CD14-positive monocyte (primary cell): Measurements from ENCODE around the gene TXLNA. TPM values are rescaled to one million over a fixed set of nuclear protein-coding genes. Genes with fewer than 3 reads are reported as not detected.

Source experiments
- DNase-seq, 3 donors: peaks; one replicate each; pipeline ENCODE4 v3.0.0-alpha.2; 2011 to 2022
- H2AFZ ChIP-seq: 2 replicates; pipeline ENCODE4 v1.6.0; 2012; ENCODE audit warnings: mild to moderate bottlenecking, low read depth, low read length, inconsistent platforms; ENCODE audit not compliant: insufficient read depth, poor library complexity, severe bottlenecking
- H3K27ac ChIP-seq, 2 donors: 1 replicate in 1 of 2; 2 replicates in 1 of 2; pipeline ENCODE4 v1.5.1; 2012 to 2013; ENCODE audit warnings: low read length in 2 of 2, control low read depth in 1 of 2, inconsistent platforms in 1 of 2, low read depth in 1 of 2, mild to moderate bottlenecking in 1 of 2
- H3K27me3 ChIP-seq, 2 donors: one replicate each; pipeline versions ENCODE4 v1.6.0 to v1.6.1; 2011 to 2013; ENCODE audit warnings: low read length in 2 of 2; ENCODE audit not compliant: control insufficient read depth in 2 of 2, insufficient read depth in 2 of 2
- H3K36me3 ChIP-seq, 2 donors: replicated peaks in 1 of 2; 1 replicate in 1 of 2; 2 replicates in 1 of 2; pipeline versions ENCODE4 v1.5.1 to v1.6.1; 2012 to 2013; ENCODE audit warnings: low read length in 2 of 2, control low read depth in 1 of 2, inconsistent platforms in 1 of 2, mild to moderate bottlenecking in 1 of 2; ENCODE audit not compliant: insufficient read depth in 2 of 2, control insufficient read depth in 1 of 2
- H3K4me1 ChIP-seq, 2 donors: 1 replicate in 1 of 2; 2 replicates in 1 of 2; pipeline versions ENCODE4 v1.5.1 to v1.6.1; 2012 to 2013; ENCODE audit warnings: low read length in 2 of 2, control low read depth in 1 of 2, inconsistent platforms in 1 of 2, mild to moderate bottlenecking in 1 of 2, moderate library complexity in 1 of 2; ENCODE audit not compliant: insufficient read depth in 2 of 2, control insufficient read depth in 1 of 2
- H3K4me2 ChIP-seq: replicated peaks from 2 replicates; pipeline ENCODE3; 2012; ENCODE audit warnings: low read length, moderate library complexity, mild to moderate bottlenecking; ENCODE audit not compliant: poor library complexity, severe bottlenecking; ENCODE audit errors: extremely low read depth
- H3K4me3 ChIP-seq, 3 experiments: fragments of 200-600 bp in 1 of 3; sonication (generic) in 1 of 3; replicated peaks in 1 of 3; 1 replicate in 2 of 3; 2 replicates in 1 of 3; pipeline ENCODE4 v1.5.1; 2011 to 2013; ENCODE audit warnings: low read length in 3 of 3, mild to moderate bottlenecking in 3 of 3, control low read depth in 2 of 3, low read depth in 2 of 3, inconsistent platforms in 1 of 3, moderate library complexity in 1 of 3
- H3K79me2 ChIP-seq: 2 replicates; pipeline ENCODE4 v1.6.0; 2012; ENCODE audit warnings: mild to moderate bottlenecking, control low read depth, inconsistent platforms, low read length, moderate library complexity; ENCODE audit not compliant: insufficient read depth
- H3K9ac ChIP-seq: 2 replicates; pipeline ENCODE4 v1.6.0; 2017; ENCODE audit warnings: low read length, mild to moderate bottlenecking; ENCODE audit not compliant: insufficient read depth, poor library complexity, severe bottlenecking
- H3K9me3 ChIP-seq, 2 donors: replicated peaks in 1 of 2; 1 replicate in 1 of 2; 2 replicates in 1 of 2; pipeline versions ENCODE4 v1.5.1 to v1.6.1; 2012 to 2013; ENCODE audit warnings: low read length in 2 of 2, control low read depth in 1 of 2; ENCODE audit not compliant: control insufficient read depth in 1 of 2, insufficient read depth in 1 of 2
- H4K20me1 ChIP-seq: 2 replicates; pipeline ENCODE4 v1.6.0; 2012; ENCODE audit warnings: mild to moderate bottlenecking, low read length, control low read depth, moderate library complexity; ENCODE audit not compliant: insufficient read depth
- H3K27ac Mint-ChIP-seq, 7 donors: one replicate each; pipeline ENCODE4 v1.8.0; 2020; ENCODE audit warnings: mild to moderate bottlenecking in 7 of 7, mixed read lengths in 7 of 7, moderate library complexity in 6 of 7, inconsistent platforms in 2 of 7
- H3K27me3 Mint-ChIP-seq, 3 donors: one replicate each; pipeline ENCODE4 v1.8.0; 2021 to 2022; ENCODE audit warnings: low read depth in 3 of 3, mild to moderate bottlenecking in 3 of 3, mixed read lengths in 3 of 3, moderate library complexity in 3 of 3, inconsistent platforms in 1 of 3
- H3K36me3 Mint-ChIP-seq, 2 donors: one replicate each; pipeline ENCODE4 v1.8.0; 2020; ENCODE audit warnings: mixed read lengths in 2 of 2, inconsistent platforms in 1 of 2, mild to moderate bottlenecking in 1 of 2
- H3K4me1 Mint-ChIP-seq: one replicate; pipeline ENCODE4 v1.8.0; 2020; ENCODE audit warnings: mild to moderate bottlenecking, mixed read lengths
- H3K4me3 Mint-ChIP-seq, 2 donors: one replicate each; pipeline ENCODE4 v1.8.0; 2020; ENCODE audit warnings: mild to moderate bottlenecking in 2 of 2, mixed read lengths in 2 of 2, moderate library complexity in 1 of 2
- H3K9me3 Mint-ChIP-seq, 7 donors: one replicate each; pipeline ENCODE4 v1.8.0; 2020 to 2022; ENCODE audit warnings: mixed read lengths in 7 of 7, mild to moderate bottlenecking in 6 of 7, moderate library complexity in 6 of 7, inconsistent platforms in 2 of 7
- CTCF ChIP-seq: fragments of 200-600 bp; IDR thresholded peaks from one replicate; pipeline ENCODE4 v1.8.0; 2022; ENCODE audit warnings: antibody characterized with exemption, mild to moderate bottlenecking
- WGBS: methylation state at CpG from one replicate; pipeline ENCODE4 v1.1.5; 2013; ENCODE audit warnings: missing lambda C conversion rate; ENCODE audit not compliant: insufficient coverage; 5-methylcytosine and 5-hydroxymethylcytosine counted together
- intact Hi-C, 2 donors: fragments of 100-400 bp; cut with micrococcal nuclease; formaldehyde crosslinking; loops; one replicate each; pipeline versions ENCODE4 v1.15.0 to v1.15.1; 2023
- polyA plus RNA-seq, 3 donors: library from polyadenylated mRNA; depleted of rRNA in 1 of 3; unstranded in 2 of 3; stranded (reverse) in 1 of 3; fragments of 300-500 nt in 2 of 3; fragments of >200 nt in 1 of 3; fragmentation: Illumina TruSeq in 2 of 3; gene quantifications; 1 replicate in 2 of 3; 2 replicates in 1 of 3; pipeline ENCODE4 v1.2.3, GENCODE V29; 2012 to 2021

Gene TXLNA
- polyA plus RNA-seq, 3 donors, result 12.3 to 15.3 (median 14.4) TPM

DNA sequence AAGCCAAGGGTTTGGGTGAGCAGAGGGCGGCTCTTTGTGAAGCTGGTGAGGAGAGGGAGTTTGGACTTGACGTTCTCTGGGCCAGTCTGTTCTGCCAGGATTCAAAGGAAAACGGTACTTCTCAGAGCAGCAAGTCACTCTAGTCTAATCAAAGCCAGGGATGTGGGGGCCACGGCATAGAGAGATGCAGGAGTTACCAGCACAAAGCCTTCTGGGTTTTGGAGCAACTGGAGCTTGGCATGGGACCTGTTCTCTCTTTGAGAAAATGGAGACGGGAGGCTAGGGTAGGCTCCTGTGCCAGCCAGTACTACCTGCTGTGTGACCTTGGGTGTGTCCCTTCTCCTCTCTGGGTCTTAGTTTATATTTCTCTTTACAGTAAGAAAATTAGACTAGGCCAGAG, 2.1 kb downstream of the TXLNA start:
- H3K4me3 Mint-ChIP-seq, result no peak overlapping the region
- H3K4me3 ChIP-seq, result peak overlapping the region in 1 of 3 experiments; percentile 4
- peak overlapping the region; percentile 86 for H3K4me2 ChIP-seq
- peak overlapping the region in 5 of 7 donors; percentile 56 to 97 (median 80) for H3K27ac Mint-ChIP-seq
- peaks cover 35 to 45% of the 10 kb centered on the region in 2 donors for H3K36me3 ChIP-seq
- H3K4me1 Mint-ChIP-seq, result peaks cover 54% of the 10 kb centered on the region
- no peak overlapping the region for H2AFZ ChIP-seq
- H3K79me2 ChIP-seq, result peaks cover 56% of the 10 kb centered on the region
- DNase-seq, result no peak
- 100% methylated on average over 4 of the region's 5 CpGs for WGBS
- no peaks in the 10 kb centered on the region for H3K9me3 ChIP-seq
- H4K20me1 ChIP-seq, result peaks cover 38% of the 10 kb centered on the region
- peaks cover 28 to 55% of the 10 kb centered on the region in 2 donors for H3K36me3 Mint-ChIP-seq
- peak overlapping the region in 1 of 2 donors; percentile 55 for H3K27ac ChIP-seq
- H3K27me3 Mint-ChIP-seq, result peaks cover 0 to 2% (median 0%) of the 10 kb centered on the region in 3 donors
- H3K27me3 ChIP-seq, result no peaks in the 10 kb centered on the region
- intact Hi-C loops, result loop anchor here in 1 of 2 donors (10.0 kb wide), 1 partner anchor 113 kb away; the partner anchor contains the start of gene HDAC1
- H3K9ac ChIP-seq, result no peak overlapping the region
- no peak for TF ChIP-seq CTCF
- no peaks in the 10 kb centered on the region for H3K9me3 Mint-ChIP-seq
- peaks cover 35 to 41% of the 10 kb centered on the region in 2 donors for H3K4me1 ChIP-seq

DNA sequence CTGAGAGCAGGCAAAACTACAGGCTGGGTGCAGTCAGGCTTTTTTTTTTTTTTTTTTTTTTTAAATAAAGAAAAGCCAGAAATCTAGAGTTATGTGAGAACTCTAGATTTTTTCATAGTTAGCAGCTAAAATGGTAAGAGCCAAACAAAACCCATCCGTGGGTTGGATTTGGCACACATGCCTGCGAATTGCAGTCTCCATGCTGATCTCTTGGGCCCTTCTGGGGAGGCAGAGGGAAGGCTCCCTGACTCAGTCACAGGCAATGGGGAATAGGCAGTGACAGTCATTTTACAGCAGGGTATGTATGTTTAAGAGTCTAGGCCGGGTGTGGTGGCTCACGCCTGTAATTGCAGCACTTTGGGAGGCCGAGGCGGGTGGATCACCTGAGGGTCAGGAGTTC, 2.6 kb downstream of the TXLNA start:
- H3K4me2 ChIP-seq, result no peak overlapping the region
- H3K9me3 ChIP-seq, result no peaks in the 10 kb centered on the region
- peaks cover 35 to 41% of the 10 kb centered on the region in 2 donors for H3K4me1 ChIP-seq
- Mint-ChIP-seq H3K9me3 (no peaks in the 10 kb centered on the region), H3K27ac (peak overlapping the region in 4 of 7 donors; percentile 42 to 54 (median 50)), H3K4me3 (no peak overlapping the region), H3K36me3 (peaks cover 30 to 60% of the 10 kb centered on the region in 2 donors), H3K4me1 (peaks cover 54% of the 10 kb centered on the region), H3K27me3 (peaks cover 0 to 2% (median 0%) of the 10 kb centered on the region in 3 donors)
- no peak for TF ChIP-seq CTCF
- H2AFZ ChIP-seq, result no peak overlapping the region
- no peak overlapping the region for H3K4me3 ChIP-seq
- intact Hi-C loops, result loop anchor here in 1 of 2 donors (10.0 kb wide), 1 partner anchor 113 kb away; the partner anchor contains the start of gene HDAC1
- H3K27ac ChIP-seq, result peak overlapping the region in 1 of 2 donors; percentile 55
- DNase-seq, result no peak
- 78% methylated on average over 4 of the region's 6 CpGs for WGBS
- peaks cover 61% of the 10 kb centered on the region for H3K79me2 ChIP-seq
- peaks cover 39% of the 10 kb centered on the region for H4K20me1 ChIP-seq
- H3K9ac ChIP-seq, result no peak overlapping the region
- H3K27me3 ChIP-seq, result no peaks in the 10 kb centered on the region
- peaks cover 40 to 50% of the 10 kb centered on the region in 2 donors for H3K36me3 ChIP-seq
